ENCODE measurements around the gene LCN2. TPM values are rescaled to one million over a fixed set of nuclear protein-coding genes. Genes with fewer than 3 reads are reported as not detected.

LCN2 gene
- total and polyA plus RNA-seq, 9 of the 15 experiments (the other 6 are each of a cell fraction or from before 2014, with no cell fraction given) = 0.10 to 1.2 (median 0.44) TPM; not detected in 1

DNA sequence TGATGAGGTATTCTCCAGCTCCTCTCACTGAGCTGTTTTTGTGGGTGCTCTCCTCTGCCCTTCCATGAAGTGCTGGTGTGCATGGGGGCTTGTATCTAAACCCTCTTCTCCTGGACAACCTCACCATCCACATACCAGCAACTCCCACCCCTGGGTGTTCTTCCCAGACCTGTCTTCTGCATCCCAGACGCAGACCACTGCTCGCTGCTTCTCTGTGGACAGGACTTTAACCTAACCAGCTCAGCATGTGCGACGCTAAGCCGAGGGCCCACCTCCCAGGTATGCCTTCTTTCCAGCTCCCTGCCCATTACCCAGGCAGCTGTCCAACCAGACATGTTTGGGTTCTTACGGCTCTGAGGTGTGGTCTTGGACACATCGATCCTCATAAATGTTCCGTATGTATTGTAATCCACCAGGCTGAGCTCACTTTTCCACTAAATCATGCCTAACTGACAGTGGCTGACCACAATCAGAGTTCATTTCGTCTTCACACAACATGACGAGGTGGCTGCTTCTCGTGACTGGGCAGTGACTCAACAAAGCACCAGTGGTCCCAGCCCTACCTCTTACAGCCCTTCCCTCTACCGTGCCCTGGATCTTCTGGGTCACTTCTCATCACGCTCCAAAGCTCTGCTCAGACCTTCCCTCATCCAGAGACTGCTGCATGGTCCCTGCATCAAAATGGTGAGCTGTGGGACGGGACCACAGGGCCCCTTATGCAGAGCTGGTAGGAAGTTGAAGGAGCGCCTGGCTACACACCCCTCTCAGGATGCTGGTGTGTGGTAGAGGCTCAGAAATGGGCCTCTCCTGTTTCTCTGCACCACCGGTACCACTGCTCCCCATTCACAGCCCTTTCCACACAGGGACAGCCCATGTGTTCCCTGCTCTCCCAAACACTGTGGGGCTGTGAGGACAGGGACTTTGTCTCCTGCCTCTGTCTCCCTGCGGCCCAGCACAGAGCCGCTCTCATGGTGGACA, 12.1 kb upstream of the LCN2 start:
- Histone ChIP-seq H3K4me2 (ENCODE audit: insufficient read depth, low read length) (peak overlapping the region; percentile 49; the same call in 1 of the 2 replicates), H3K9me3 (replicated peaks; ENCODE audit: control insufficient read depth, insufficient read depth, low read depth, low read length) (no peaks in the 10 kb centered on the region), H2AFZ (ENCODE audit: low read depth, low read length) (peak overlapping the region; percentile 48; the same call in 1 of the 2 replicates), H3K36me3 (ENCODE audit: control insufficient read depth, insufficient read depth, low read length) (no peaks in the 10 kb centered on the region), H3K27me3 (ENCODE audit: control insufficient read depth in 2 of 2, insufficient read depth in 2 of 2, low read length in 2 of 2) (no peaks in the 10 kb centered on the region), H3K9me1 (ENCODE audit: control insufficient read depth, insufficient read depth, low read length) (no peaks in the 10 kb centered on the region), H3K27ac (ENCODE audit: extremely low read depth, low read depth, low read length) (no peak overlapping the region; the same call in 2 of the 3 replicates), H3K9ac (ENCODE audit: insufficient read depth in 1 of 2, low read depth in 2 of 2, low read length in 2 of 2) (peak overlapping the region in 1 of 2 experiments; percentile 50; a peak in 1 of 4 replicates), H3K4me3 (no peak overlapping the region), H3K79me2 (ENCODE audit: control insufficient read depth, insufficient read depth, low read length) (no peaks in the 10 kb centered on the region), H3K4me1 (replicated peaks in 1 of 2; ENCODE audit: control insufficient read depth in 2 of 2, insufficient read depth in 2 of 2, low read length in 2 of 2) (peaks cover 13 to 17% of the 10 kb centered on the region in 2 experiments; a peak in 3 of 5 replicates), H4K20me1 (replicated peaks; ENCODE audit: control insufficient read depth, insufficient read depth, low read length) (no peaks in the 10 kb centered on the region)
- ATAC-seq = peak; percentile 76
- 35% methylated on average over 18 of the region's 18 CpGs for WGBS (ENCODE audit: insufficient coverage, low coverage, missing lambda C conversion rate)
- peak; percentile 83 for FAIRE-seq
- peak; percentile 16 to 51 (median 26) for DNase-seq (ENCODE audit: extremely low read depth in 1 of 4, low spot score in 3 of 4)
- BruUV-seq (replicated peaks) = no TSS peak
- ChIA-PET CTCF (ENCODE audit: low intra/inter-chr PET ratio) (no interaction called here), POLR2A (interaction anchor here (0.5 to 1.3 kb wide), 8 partner anchors 9 to 195 kb away, joined by 3 to 5 read pairs (median 3); partner anchors contain the start of gene NAIF1)
- in situ Hi-C loops (cut with MboI) = no loop called here
- intact Hi-C loops (cut with micrococcal nuclease) = no loop called here
- peak; percentile 87 for TF ChIP-seq BHLHE40 (IDR thresholded peaks at IDR 0.05; ENCODE audit: low read length)
- peak; percentile 32; the same call in 1 of the 2 replicates for TF ChIP-seq PBX2 (CRISPR knock-in tag; IDR thresholded peaks at IDR 0.05; ENCODE audit: low read depth)
- TF ChIP-seq PBX2 (tag; conservative IDR thresholded peaks at IDR 0.05; ENCODE audit: low read depth) = peak; percentile 83
- peak; percentile 72 for TF ChIP-seq NFE2 (IDR thresholded peaks at IDR 0.05; ENCODE audit: low read depth)
- TF ChIP-seq CCNT2 (IDR thresholded peaks at IDR 0.05; ENCODE audit: borderline replicate concordance, extremely low read depth, insufficient read length, low read depth, low read length) = no peak
- no peak for TF ChIP-seq SNRNP70 (optimal IDR thresholded peaks at IDR 0.05; ENCODE audit: low read depth, low read length)
- TF ChIP-seq SMARCA4 (IDR thresholded peaks at IDR 0.05) = peak; percentile 12; the same call in 1 of the 2 replicates
- TF ChIP-seq MAFG (tag; conservative IDR thresholded peaks at IDR 0.05) = peak; percentile 36; the same call in 1 of the 2 replicates
- no peak for TF ChIP-seq ZNF766 (CRISPR knock-in tag; conservative IDR thresholded peaks at IDR 0.05)
- no peak for TF ChIP-seq ZFPM2 (CRISPR knock-in tag; IDR thresholded peaks at IDR 0.05)
